RCC 7860 (cell line): Measurements from ENCODE around the gene FHIP1B.
"Not testable (repeated sequence)": the region's sequence is repeated elsewhere in the genome, so short reads cannot be mapped to it uniquely, and the experiment has no call there.

Source experiments
- DNase-seq: peaks from one replicate; pipeline ENCODE4 v3.0.0-alpha.2; 2015; ENCODE audit warnings: low spot score
- FAIRE-seq: peaks from 2 replicates; lab custom pipeline; 2012; peaks lifted over from hg19 to GRCh38; lab: Jason Lieb, UNC

Gene FHIP1B

DNA sequence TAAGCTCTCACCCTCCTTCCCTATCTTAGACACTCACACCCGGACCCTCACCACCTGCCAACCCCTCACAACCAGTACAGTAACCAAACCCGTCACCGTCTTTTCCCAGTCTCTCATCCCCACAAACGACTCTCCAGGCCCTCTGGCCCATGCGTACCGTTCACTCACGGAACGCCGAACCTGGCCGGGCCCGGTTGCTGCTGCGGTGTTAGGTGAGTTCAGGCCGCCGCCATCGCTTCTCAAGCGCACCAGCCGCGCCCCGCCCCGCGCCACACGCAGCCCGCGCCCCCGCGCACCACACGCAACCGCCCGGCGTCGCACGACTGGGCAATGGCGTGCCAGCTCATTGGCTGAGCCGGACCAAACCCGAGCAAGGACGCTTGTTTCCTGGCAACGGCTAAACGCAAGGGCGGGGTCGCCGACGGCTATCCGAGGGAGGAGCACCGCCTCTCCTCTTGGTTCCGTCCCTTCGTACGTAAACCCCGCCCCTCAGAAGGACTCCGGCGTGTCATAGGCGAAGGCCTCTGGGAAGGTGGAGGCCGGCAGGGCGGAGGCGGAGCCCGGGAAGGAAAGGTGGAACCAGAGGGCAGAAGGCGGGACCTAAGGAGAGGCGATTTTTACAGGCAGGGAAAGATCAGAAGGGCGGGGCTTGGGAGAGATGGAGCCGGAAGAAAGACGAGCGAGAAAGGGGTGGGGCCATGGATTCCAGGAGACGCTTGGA lies at the start of gene FHIP1B:
Gene FHIP1B, minus strand, starts transcription at position 250 of the 721 bp plus-strand sequence. CDS start 10,120 bp downstream, outside the sequence.
- DNase-seq (peak; percentile 97), FAIRE-seq (peak; percentile 94)

- no peak for FAIRE-seq
- DNase-seq, result no peak
These were observed 49.1 kb upstream of the FHIP1B start for GRCh38 chr11:6283453-6284023.

DNA sequence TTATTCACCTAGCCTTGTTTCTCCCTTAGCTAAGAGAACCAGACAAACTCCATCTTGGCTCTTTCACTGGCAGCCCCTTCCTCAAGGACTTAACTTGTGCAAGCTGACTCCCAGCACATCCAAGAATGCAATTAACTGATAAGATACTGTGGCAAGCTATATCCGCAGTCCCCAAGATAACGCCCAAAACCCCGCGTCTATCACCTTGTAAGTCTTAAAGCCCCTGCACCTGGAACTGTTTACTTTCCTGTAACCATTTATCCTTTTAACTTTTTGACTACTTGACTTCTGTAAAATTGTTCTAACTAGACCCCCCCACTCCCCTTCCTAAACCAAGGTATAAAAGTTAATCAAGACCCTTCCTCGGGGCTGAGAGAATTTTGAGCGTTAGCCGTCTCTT lies 46.4 kb upstream of the FHIP1B start:
- not testable (repeated sequence) for DNase-seq, FAIRE-seq

DNA sequence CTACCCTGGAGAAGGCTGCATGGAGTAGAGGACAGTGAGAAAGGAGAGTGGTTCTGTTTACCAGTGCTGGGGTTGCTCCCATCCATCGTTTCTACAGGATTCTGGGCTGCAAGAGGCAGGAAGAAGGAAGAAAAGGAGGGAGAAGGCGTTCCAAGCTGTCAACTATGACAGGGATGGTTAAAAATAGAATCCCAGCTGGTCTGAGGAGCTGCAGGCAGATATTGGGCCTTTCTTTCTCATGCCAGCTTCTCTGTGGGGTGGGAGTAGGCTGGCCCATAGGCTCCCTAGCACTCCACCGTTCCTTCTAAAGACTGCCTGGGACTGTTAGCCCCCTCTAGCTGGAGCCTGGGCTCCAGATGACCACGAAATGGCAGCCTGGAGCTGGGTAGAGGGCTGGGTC lies 38.8 kb upstream of the FHIP1B start:
- no peak for DNase-seq
- no peak for FAIRE-seq

- DNase-seq (no peak), FAIRE-seq (no peak)
These were observed 37.2 kb upstream of the FHIP1B start for GRCh38 chr11:6271598-6271997.

GRCh38 chr11:6270584-6271246 lies 36.3 kb upstream of the FHIP1B start:
- FAIRE-seq (no peak), DNase-seq (no peak)

DNA sequence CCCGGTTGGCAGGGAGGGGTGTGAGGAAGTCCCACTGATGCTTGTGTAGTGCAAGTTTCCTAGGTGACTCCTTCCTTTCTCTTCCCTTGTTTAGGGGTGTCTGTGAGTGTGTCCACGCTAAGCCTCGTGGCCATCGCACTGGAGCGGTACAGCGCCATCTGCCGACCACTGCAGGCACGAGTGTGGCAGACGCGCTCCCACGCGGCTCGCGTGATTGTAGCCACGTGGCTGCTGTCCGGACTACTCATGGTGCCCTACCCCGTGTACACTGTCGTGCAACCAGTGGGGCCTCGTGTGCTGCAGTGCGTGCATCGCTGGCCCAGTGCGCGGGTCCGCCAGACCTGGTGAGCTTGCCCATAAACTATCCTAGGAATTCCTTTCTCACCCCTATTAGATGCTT lies 35.6 kb upstream of the FHIP1B start:
- FAIRE-seq (no peak), DNase-seq (no peak)

DNA sequence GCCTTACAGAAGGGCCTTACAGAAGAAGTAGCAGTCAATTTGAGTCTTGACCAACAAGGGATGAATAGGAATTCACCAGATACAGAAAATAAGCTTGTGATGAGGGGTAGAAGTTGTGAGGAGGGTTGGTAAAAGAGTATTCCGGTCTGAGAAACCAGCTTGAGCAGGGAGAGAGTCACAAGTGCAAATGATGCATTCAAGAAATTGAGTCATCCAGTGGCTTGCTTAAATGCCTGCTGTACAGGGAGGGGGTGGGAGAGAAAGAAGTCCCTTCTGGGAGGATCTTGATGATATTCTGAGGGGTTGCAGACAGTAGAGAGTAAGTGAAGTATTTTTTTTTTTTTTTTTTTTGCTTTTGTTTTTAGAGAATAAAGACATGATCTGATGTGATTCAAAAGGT lies 34.4 kb upstream of the FHIP1B start:
- DNase-seq (no peak), FAIRE-seq (no peak)

DNA sequence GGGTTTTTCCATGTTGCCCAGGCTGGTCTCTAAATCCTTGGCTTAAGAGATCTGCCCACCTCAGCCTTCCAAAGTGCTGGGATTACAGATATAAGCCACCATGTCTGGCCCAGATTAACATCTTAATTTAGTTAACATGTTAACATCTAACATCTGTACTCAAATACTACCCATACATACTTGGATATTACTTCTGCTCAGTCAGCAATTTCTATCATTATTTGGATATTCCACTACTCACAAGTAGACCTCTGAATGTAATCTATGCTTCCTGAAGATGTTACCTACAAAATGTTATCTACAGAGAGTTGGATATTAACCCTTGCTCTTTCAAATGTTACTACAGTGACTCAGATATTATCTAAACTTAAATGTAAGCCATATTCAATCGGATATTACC lies 29.2 kb upstream of the FHIP1B start:
- FAIRE-seq (no peak), DNase-seq (no peak)

GRCh38 chr11:6260207-6260726 lies 25.8 kb upstream of the FHIP1B start:
- DNase-seq (no peak), FAIRE-seq (no peak)

DNA sequence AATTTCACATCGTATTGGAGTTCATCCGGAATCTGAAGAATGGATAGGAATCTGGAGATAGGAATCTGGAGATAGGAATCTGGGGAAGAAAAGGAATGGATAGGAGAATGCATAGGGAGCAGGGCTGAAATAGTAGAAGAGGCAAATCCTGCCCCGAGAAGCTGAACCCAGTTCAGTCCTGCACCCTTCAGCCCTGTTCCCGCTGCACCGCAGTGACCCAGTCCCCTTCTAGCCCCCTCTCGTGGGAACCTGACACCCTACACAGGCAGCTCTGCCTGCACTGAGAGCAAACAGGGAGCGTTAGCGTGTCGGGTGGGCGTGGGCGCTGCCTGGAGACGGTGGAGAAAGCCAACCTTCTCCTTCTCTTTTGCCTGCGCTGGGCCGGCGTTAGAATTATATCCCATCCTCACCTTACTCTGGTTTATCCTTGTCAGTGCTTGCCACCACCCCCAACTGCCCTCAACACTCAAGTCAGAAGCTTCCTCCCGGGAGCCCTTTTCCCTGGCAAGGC lies 24.2 kb upstream of the FHIP1B start:
- FAIRE-seq (no peak), DNase-seq (no peak)

GRCh38 chr11:6258141-6258540 lies 23.7 kb upstream of the FHIP1B start:
- no peak for FAIRE-seq

DNA sequence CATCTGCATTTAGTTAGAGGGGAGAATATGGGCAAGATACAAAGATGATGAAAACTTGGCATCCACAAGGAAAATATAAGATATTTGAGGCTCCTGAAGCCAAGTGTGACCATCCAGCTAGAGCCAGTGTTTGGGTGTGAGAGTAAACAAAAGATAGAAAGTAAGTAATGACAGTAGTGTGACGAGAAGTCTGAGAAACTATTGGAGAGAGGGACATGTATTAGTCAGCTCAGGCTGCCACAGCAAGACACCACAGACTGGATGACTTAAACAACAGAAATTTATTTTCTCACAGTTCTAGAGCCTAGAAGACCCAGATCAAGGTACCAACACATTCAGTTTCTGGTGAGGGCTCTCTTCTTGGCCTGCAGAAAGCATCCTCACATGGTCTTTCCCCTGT lies 18.8 kb upstream of the FHIP1B start:
- no peak for DNase-seq
- no peak for FAIRE-seq

More at GRCh38 chr11:6258141-6258540, 23.7 kb upstream of the FHIP1B start:
- no peak for DNase-seq

GRCh38 chr11:6251990-6252473 lies 17.6 kb upstream of the FHIP1B start:
- no peak for FAIRE-seq
- DNase-seq, result no peak

GRCh38 chr11:6251120-6251733 lies 16.8 kb upstream of the FHIP1B start:
- DNase-seq, result peak; percentile 44
- FAIRE-seq, result no peak

GRCh38 chr11:6249770-6250555 lies 15.5 kb upstream of the FHIP1B start:
- FAIRE-seq (no peak), DNase-seq (peak; percentile 22)

GRCh38 chr11:6248897-6249296 lies 14.5 kb upstream of the FHIP1B start:
- DNase-seq, FAIRE-seq: not testable (repeated sequence)

- DNase-seq (no peak), FAIRE-seq (no peak)
These were observed 13.8 kb upstream of the FHIP1B start for GRCh38 chr11:6248248-6248647.

GRCh38 chr11:6245536-6245935 lies 11.1 kb upstream of the FHIP1B start:
- no peak for FAIRE-seq

DNA sequence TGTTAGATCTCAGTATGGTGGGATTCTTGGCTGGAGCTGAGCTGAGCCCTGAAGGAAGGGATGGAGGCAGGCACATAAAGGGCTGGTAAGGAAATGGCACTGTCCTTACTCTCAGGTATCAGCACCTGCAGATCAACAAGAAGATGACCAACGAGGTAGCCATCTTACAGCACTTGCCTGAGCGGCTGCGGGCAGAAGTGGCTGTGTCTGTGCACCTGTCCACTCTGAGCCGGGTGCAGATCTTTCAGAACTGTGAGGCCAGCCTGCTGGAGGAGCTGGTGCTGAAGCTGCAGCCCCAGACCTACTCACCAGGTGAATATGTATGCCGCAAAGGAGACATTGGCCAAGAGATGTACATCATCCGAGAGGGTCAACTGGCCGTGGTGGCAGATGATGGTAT lies 6.9 kb upstream of the FHIP1B start:
- FAIRE-seq, result no peak
- no peak for DNase-seq

More at GRCh38 chr11:6245536-6245935, 11.1 kb upstream of the FHIP1B start:
- DNase-seq, result no peak
